Stimulated activated memory B cell treated with anti-CD40 and anti-IgM and Interleukin-4, amounts not matched to agents 10 μg/mL and 1 μg/mL and 100 μg/mL, for 72 hours (primary cell): ENCODE measurements around the gene CCDC187.

Experiments used
- ATAC-seq: fragments of 150-1000 bp; cut with Tn5 transposase; 2 replicates; pipeline ENCODE4 v1.10.0; 2021
- H3K27ac Mint-ChIP-seq: one replicate; pipeline ENCODE4 v1.8.0; 2022; ENCODE audit warnings: mild to moderate bottlenecking, mixed read lengths
- H3K27me3 Mint-ChIP-seq: one replicate; pipeline ENCODE4 v1.8.0; 2022; ENCODE audit warnings: mixed read lengths
- H3K36me3 Mint-ChIP-seq: one replicate; pipeline ENCODE4 v1.8.0; 2022; ENCODE audit warnings: mixed read lengths
- H3K4me1 Mint-ChIP-seq: one replicate; pipeline ENCODE4 v1.8.0; 2022; ENCODE audit warnings: mixed read lengths
- H3K4me3 Mint-ChIP-seq: one replicate; pipeline ENCODE4 v1.8.0; 2022; ENCODE audit warnings: mild to moderate bottlenecking, moderate library complexity, mixed read lengths
- H3K9me3 Mint-ChIP-seq: one replicate; pipeline ENCODE4 v1.8.0; 2022; ENCODE audit warnings: mixed read lengths

Gene CCDC187

GRCh38 chr9:136228107-136228875, 75.6 kb downstream of the CCDC187 start:
- H3K4me1 Mint-ChIP-seq: peaks cover 82% of the 10 kb centered on the region

GRCh38 chr9:136226680-136227407, 77.0 kb downstream of the CCDC187 start:
- Mint-ChIP-seq H3K27me3 (no peaks in the 10 kb centered on the region), H3K27ac (peak overlapping the region; percentile 97), H3K4me3 (no peak overlapping the region), H3K36me3 (peaks cover 61% of the 10 kb centered on the region), H3K9me3 (no peaks in the 10 kb centered on the region), H3K4me1 (peaks cover 82% of the 10 kb centered on the region)
- ATAC-seq: no peak

More at GRCh38 chr9:136228107-136228875, 75.6 kb downstream of the CCDC187 start:
- Mint-ChIP-seq H3K36me3 (peaks cover 56% of the 10 kb centered on the region), H3K9me3 (no peaks in the 10 kb centered on the region), H3K4me3 (no peak overlapping the region), H3K27ac (peak overlapping the region; percentile 97), H3K27me3 (no peaks in the 10 kb centered on the region)
- no peak for ATAC-seq

GRCh38 chr9:136225748-136226679, 77.9 kb downstream of the CCDC187 start:
- ATAC-seq: peak; percentile 93
- H3K27me3 Mint-ChIP-seq: no peaks in the 10 kb centered on the region
- peaks cover 75% of the 10 kb centered on the region for H3K4me1 Mint-ChIP-seq
- peak overlapping the region; percentile 97 for H3K27ac Mint-ChIP-seq
- peaks cover 62% of the 10 kb centered on the region for H3K36me3 Mint-ChIP-seq
- no peaks in the 10 kb centered on the region for H3K9me3 Mint-ChIP-seq
- H3K4me3 Mint-ChIP-seq: peak overlapping the region; percentile 70

- H3K4me3 Mint-ChIP-seq: peak overlapping the region; percentile 70
- H3K4me1 Mint-ChIP-seq: peaks cover 75% of the 10 kb centered on the region
- ATAC-seq: peak; percentile 91
- peak overlapping the region; percentile 97 for H3K27ac Mint-ChIP-seq
- no peaks in the 10 kb centered on the region for H3K27me3 Mint-ChIP-seq
- no peaks in the 10 kb centered on the region for H3K9me3 Mint-ChIP-seq
- H3K36me3 Mint-ChIP-seq: peaks cover 62% of the 10 kb centered on the region
These were observed 78.5 kb downstream of the CCDC187 start for GRCh38 chr9:136225366-136225747.

GRCh38 chr9:136223871-136224640, 79.8 kb downstream of the CCDC187 start:
- peak overlapping the region; percentile 97 for H3K27ac Mint-ChIP-seq

GRCh38 chr9:136222906-136223285, 81.0 kb downstream of the CCDC187 start:
- no peak for ATAC-seq
- peak overlapping the region; percentile 97 for H3K27ac Mint-ChIP-seq
- H3K36me3 Mint-ChIP-seq: peaks cover 72% of the 10 kb centered on the region
- H3K9me3 Mint-ChIP-seq: no peaks in the 10 kb centered on the region
- peaks cover 58% of the 10 kb centered on the region for H3K4me1 Mint-ChIP-seq
- H3K27me3 Mint-ChIP-seq: no peaks in the 10 kb centered on the region
- H3K4me3 Mint-ChIP-seq: no peak overlapping the region

More at GRCh38 chr9:136223871-136224640, 79.8 kb downstream of the CCDC187 start:
- Mint-ChIP-seq H3K4me1 (peaks cover 69% of the 10 kb centered on the region), H3K4me3 (no peak overlapping the region), H3K27me3 (no peaks in the 10 kb centered on the region), H3K36me3 (peaks cover 69% of the 10 kb centered on the region), H3K9me3 (no peaks in the 10 kb centered on the region)
- ATAC-seq: no peak

GRCh38 chr9:136222166-136222905, 81.6 kb downstream of the CCDC187 start:
- ATAC-seq: no peak
- Mint-ChIP-seq H3K27me3 (no peaks in the 10 kb centered on the region), H3K4me1 (peaks cover 52% of the 10 kb centered on the region), H3K9me3 (no peaks in the 10 kb centered on the region), H3K4me3 (no peak overlapping the region), H3K27ac (peak overlapping the region; percentile 97), H3K36me3 (peaks cover 71% of the 10 kb centered on the region)

- Mint-ChIP-seq H3K36me3 (peaks cover 78% of the 10 kb centered on the region), H3K4me1 (peaks cover 31% of the 10 kb centered on the region), H3K9me3 (no peaks in the 10 kb centered on the region), H3K4me3 (no peak overlapping the region), H3K27ac (peak overlapping the region; percentile 37), H3K27me3 (no peaks in the 10 kb centered on the region)
- ATAC-seq: no peak
These were observed 83.7 kb downstream of the CCDC187 start for GRCh38 chr9:136220017-136220729.

GRCh38 chr9:136219276-136219675, 84.6 kb downstream of the CCDC187 start:
- Mint-ChIP-seq H3K36me3 (peaks cover 87% of the 10 kb centered on the region), H3K9me3 (no peaks in the 10 kb centered on the region), H3K27ac (no peak overlapping the region), H3K4me1 (peaks cover 22% of the 10 kb centered on the region), H3K4me3 (no peak overlapping the region), H3K27me3 (no peaks in the 10 kb centered on the region)
- no peak for ATAC-seq

- Mint-ChIP-seq H3K36me3 (peaks cover 87% of the 10 kb centered on the region), H3K27me3 (no peaks in the 10 kb centered on the region), H3K27ac (no peak overlapping the region), H3K4me1 (peaks cover 17% of the 10 kb centered on the region), H3K9me3 (no peaks in the 10 kb centered on the region), H3K4me3 (no peak overlapping the region)
- ATAC-seq: no peak
These were observed 85.2 kb downstream of the CCDC187 start for GRCh38 chr9:136218673-136219072.

GRCh38 chr9:136218271-136218670, 85.6 kb downstream of the CCDC187 start:
- Mint-ChIP-seq H3K4me1 (peaks cover 14% of the 10 kb centered on the region), H3K27me3 (no peaks in the 10 kb centered on the region), H3K9me3 (no peaks in the 10 kb centered on the region), H3K27ac (no peak overlapping the region), H3K4me3 (no peak overlapping the region), H3K36me3 (peaks cover 87% of the 10 kb centered on the region)
- no peak for ATAC-seq

- Mint-ChIP-seq H3K4me1 (peaks cover 21% of the 10 kb centered on the region), H3K27me3 (no peaks in the 10 kb centered on the region), H3K4me3 (no peak overlapping the region), H3K9me3 (no peaks in the 10 kb centered on the region), H3K36me3 (peaks cover 87% of the 10 kb centered on the region), H3K27ac (no peak overlapping the region)
- ATAC-seq: no peak
These were observed 87.2 kb downstream of the CCDC187 start for GRCh38 chr9:136216541-136217244.

- H3K36me3 Mint-ChIP-seq: peaks cover 79% of the 10 kb centered on the region
These were observed 90.2 kb downstream of the CCDC187 start for GRCh38 chr9:136213733-136214132.

More at GRCh38 chr9:136213733-136214132, 90.2 kb downstream of the CCDC187 start:
- Mint-ChIP-seq H3K27ac (no peak overlapping the region), H3K27me3 (no peaks in the 10 kb centered on the region), H3K9me3 (no peaks in the 10 kb centered on the region), H3K4me3 (no peak overlapping the region), H3K4me1 (peaks cover 14% of the 10 kb centered on the region)
- ATAC-seq: no peak
